ENCODE measurements around the gene NBEA.
"Not testable (repeated sequence)": the region's sequence is repeated elsewhere in the genome, so short reads cannot be mapped to it uniquely, and the experiment has no call there.

The NBEA gene

DNA sequence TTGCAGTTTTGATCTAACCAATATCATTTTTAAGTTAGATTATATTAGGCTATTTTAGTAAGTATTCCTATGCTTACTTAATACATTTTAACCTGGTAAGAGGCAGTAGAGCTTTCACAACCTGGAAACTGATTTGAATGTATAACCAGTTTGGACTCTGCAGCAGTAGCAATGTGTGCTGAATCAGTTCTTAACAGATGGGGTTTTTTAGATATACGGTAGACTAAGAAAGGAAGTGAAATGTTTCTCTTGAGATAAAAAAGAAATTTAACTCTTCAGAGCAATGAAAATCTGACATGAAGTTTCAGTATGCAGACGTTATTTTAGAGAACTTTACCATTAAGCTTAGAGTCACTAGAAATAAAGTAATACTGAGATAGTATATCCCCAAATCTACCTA is 2.7 kb downstream of the NBEA start:
- H3K36me3 ChIP-seq (ENCODE audit: control insufficient read depth, insufficient read depth, low read length), result no peaks in the 10 kb centered on the region
- 62 to 65% methylated on average over 1 to 2 of the region's 2 CpGs for WGBS, 2 experiments
- peaks cover 6% of the 10 kb centered on the region for H3K4me1 ChIP-seq (ENCODE audit: control insufficient read depth, insufficient read depth, low read length)
- H3K9me3 ChIP-seq (ENCODE audit: control insufficient read depth, low read length), result no peaks in the 10 kb centered on the region
- H3K27me3 ChIP-seq (ENCODE audit: control insufficient read depth, insufficient read depth, low read length, poor library complexity, severe bottlenecking), result no peaks in the 10 kb centered on the region
- H3K27ac ChIP-seq (ENCODE audit: insufficient read depth, low read depth, low read length, poor library complexity, severe bottlenecking), result no peak overlapping the region
- H3K4me3 ChIP-seq (ENCODE audit: insufficient read depth, low read depth, low read length), result no peak overlapping the region

DNA sequence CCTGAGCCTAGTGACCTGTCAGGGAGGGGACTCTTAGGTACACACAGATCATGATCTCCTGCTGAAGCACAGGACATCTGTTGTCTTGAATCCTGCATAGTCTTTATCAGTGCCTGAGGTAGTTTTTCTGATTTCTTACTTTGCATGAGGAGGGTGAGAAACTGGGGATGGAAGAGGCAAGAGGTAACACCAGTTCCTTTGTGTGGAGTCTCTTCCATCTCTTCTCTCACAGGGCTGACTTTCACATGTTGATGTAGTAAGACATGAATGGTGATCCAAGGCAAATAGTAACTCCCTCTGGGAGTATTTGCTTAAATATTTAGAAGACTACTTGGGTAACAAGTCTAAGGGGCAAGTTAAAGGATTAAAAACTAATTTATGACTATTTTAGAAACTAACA is 9.5 kb downstream of the NBEA start:
- Histone ChIP-seq H3K27me3 (ENCODE audit: control insufficient read depth, insufficient read depth, low read length, poor library complexity, severe bottlenecking) (no peaks in the 10 kb centered on the region), H3K36me3 (ENCODE audit: control insufficient read depth, insufficient read depth, low read length) (no peaks in the 10 kb centered on the region), H3K9me3 (ENCODE audit: control insufficient read depth, low read length) (peaks cover 3% of the 10 kb centered on the region), H3K27ac (ENCODE audit: insufficient read depth, low read depth, low read length, poor library complexity, severe bottlenecking) (no peak overlapping the region), H3K4me3 (ENCODE audit: insufficient read depth, low read depth, low read length) (no peak overlapping the region), H3K4me1 (ENCODE audit: control insufficient read depth, insufficient read depth, low read length) (peaks cover 2% of the 10 kb centered on the region)

DNA sequence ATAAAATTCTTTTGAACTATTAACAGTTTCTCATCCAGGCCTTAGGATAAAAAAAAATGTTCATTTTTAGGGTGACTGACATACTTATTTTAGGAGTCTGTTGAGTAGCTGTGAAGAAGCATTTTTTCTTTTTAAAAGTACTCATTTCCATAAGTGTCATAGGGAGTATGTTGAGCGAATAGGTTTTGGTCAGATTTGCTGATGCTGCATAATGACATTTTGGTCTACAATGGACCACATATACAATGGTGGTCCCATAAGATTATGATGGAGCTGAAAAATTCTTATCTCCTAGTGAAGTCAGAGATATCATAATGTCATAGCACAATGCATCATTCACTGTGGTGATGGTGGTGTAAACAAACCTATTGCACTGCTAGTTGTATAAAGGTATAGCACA is 17.4 kb downstream of the NBEA start:
- no peaks in the 10 kb centered on the region for H3K36me3 ChIP-seq (ENCODE audit: control insufficient read depth, insufficient read depth, low read length)
- H3K4me3 ChIP-seq (ENCODE audit: insufficient read depth, low read depth, low read length), result no peak overlapping the region
- no peaks in the 10 kb centered on the region for H3K4me1 ChIP-seq (ENCODE audit: control insufficient read depth, insufficient read depth, low read length)
- 83 to 100% methylated on average over 1 of the region's 1 CpG for WGBS, 2 experiments
- no peak overlapping the region for H3K27ac ChIP-seq (ENCODE audit: insufficient read depth, low read depth, low read length, poor library complexity, severe bottlenecking)
- no peaks in the 10 kb centered on the region for H3K9me3 ChIP-seq (ENCODE audit: control insufficient read depth, low read length)
- no peaks in the 10 kb centered on the region for H3K27me3 ChIP-seq (ENCODE audit: control insufficient read depth, insufficient read depth, low read length, poor library complexity, severe bottlenecking)

DNA sequence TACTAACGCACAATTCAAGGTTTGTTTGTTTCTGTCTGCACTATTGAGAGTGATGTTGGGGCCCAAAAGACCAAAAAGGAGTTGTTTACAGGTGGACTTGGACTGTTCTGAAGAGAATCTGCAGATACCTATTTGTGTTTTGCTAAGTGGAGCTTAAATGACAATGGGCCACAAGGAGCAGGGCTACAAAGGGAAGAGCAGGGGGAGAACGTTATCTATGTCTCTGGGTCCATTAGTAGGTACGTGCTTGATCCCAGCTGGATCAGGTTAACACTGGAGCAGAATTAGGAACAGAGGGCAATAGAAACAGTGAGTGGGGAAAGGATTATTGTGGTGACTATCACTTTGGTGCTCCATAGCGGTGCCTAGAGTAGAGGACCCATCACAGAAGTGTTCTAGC is 22.5 kb downstream of the NBEA start:
- WGBS, 2 experiments, result 84 to 88% methylated on average over 4 of the region's 4 CpGs
- Histone ChIP-seq H3K4me3 (ENCODE audit: insufficient read depth, low read depth, low read length) (no peak overlapping the region), H3K27ac (ENCODE audit: insufficient read depth, low read depth, low read length, poor library complexity, severe bottlenecking) (no peak overlapping the region), H3K4me1 (ENCODE audit: control insufficient read depth, insufficient read depth, low read length) (no peaks in the 10 kb centered on the region), H3K9me3 (ENCODE audit: control insufficient read depth, low read length) (no peaks in the 10 kb centered on the region), H3K27me3 (ENCODE audit: control insufficient read depth, insufficient read depth, low read length, poor library complexity, severe bottlenecking) (no peaks in the 10 kb centered on the region), H3K36me3 (ENCODE audit: control insufficient read depth, insufficient read depth, low read length) (no peaks in the 10 kb centered on the region)

DNA sequence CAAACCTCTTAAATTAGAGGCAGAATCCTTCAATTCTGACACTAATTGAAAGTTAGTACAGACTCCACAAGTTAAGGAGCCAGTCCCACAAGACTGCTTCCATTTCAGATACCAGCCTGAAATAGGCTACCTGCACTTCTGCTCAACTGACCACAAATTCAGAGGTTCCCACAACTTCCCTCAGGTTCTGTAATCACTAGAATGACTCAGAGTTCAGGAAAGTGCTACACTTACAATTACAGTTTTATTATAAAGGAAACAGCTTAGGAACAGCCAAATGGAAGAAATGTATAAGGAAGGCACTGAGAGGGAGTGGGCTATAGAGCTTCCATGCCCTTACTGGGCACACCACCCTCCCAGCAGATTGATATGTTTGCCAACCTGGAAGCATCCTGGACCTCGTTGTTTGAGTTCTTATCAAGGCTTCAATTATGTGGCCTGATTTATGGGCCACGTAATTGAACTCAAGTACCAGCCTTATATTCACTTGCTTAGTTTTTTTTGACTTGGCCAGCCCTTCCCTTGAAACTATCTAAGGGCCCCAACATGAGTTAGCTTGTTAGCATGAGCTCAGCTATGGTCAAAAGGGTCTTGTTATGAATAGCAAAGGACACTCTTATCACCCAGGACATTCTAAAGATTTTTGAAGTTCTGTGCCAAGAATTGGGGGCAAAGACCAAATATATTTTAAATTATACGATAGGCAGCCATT is 25.9 kb downstream of the NBEA start:
- Histone ChIP-seq H3K4me3 (ENCODE audit: insufficient read depth, low read depth, low read length) (no peak overlapping the region), H3K27ac (ENCODE audit: insufficient read depth, low read depth, low read length, poor library complexity, severe bottlenecking) (no peak overlapping the region), H3K9me3 (ENCODE audit: control insufficient read depth, low read length) (no peaks in the 10 kb centered on the region), H3K27me3 (ENCODE audit: control insufficient read depth, insufficient read depth, low read length, poor library complexity, severe bottlenecking) (no peaks in the 10 kb centered on the region), H3K4me1 (ENCODE audit: control insufficient read depth, insufficient read depth, low read length) (no peaks in the 10 kb centered on the region), H3K36me3 (ENCODE audit: control insufficient read depth, insufficient read depth, low read length) (no peaks in the 10 kb centered on the region)
- WGBS, 2 experiments, result 87 to 91% methylated on average over 2 of the region's 3 CpGs

DNA sequence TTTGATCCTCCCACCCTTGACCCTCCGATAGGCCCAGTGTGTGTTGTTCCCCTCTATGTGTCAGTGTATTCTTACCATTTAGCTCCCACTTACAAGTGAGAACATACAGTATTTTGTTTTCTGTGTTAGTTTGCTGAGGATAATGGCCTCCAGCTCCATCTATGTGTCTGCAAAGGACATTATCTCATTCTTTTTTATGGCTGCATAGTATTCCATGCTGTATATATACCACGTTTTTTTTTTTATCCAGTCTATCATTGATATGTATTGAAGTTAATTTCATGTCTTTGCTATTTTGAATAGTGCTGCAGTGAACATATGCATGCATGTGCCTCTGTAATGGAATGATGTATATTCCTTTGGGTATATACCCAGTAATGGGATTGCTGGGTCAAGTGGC is 27.5 kb downstream of the NBEA start:
- WGBS, 2 experiments, result 94 to 100% methylated on average over 1 to 2 of the region's 2 CpGs
- not testable (repeated sequence) for H3K27me3 ChIP-seq (ENCODE audit: control insufficient read depth, insufficient read depth, low read length, poor library complexity, severe bottlenecking); H3K4me1 ChIP-seq (ENCODE audit: control insufficient read depth, insufficient read depth, low read length); H3K36me3 ChIP-seq (ENCODE audit: control insufficient read depth, insufficient read depth, low read length); H3K27ac ChIP-seq (ENCODE audit: insufficient read depth, low read depth, low read length, poor library complexity, severe bottlenecking); H3K4me3 ChIP-seq (ENCODE audit: insufficient read depth, low read depth, low read length); H3K9me3 ChIP-seq (ENCODE audit: control insufficient read depth, low read length)

DNA sequence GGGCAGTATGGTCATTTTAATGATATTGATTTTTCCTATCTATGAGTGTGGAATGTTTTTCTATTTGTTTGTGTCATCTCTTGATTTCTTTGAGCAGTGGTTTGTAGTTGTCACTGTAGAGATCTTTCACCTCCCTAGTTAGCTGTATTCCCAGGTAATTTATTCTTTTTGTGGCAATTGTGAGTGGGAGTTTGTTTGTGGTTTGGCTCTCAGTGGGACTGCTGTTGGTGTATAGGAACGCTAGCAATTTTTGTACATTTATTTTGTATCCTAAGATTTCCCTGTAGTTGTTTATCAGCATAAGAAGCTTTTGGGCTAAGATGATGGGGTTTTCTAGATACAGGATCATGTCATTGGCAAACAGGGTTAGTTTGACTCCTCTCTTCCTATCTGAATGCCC is 28.9 kb downstream of the NBEA start:
- H3K27ac ChIP-seq (ENCODE audit: insufficient read depth, low read depth, low read length, poor library complexity, severe bottlenecking), result no peak overlapping the region
- H3K36me3 ChIP-seq (ENCODE audit: control insufficient read depth, insufficient read depth, low read length), result no peaks in the 10 kb centered on the region

DNA sequence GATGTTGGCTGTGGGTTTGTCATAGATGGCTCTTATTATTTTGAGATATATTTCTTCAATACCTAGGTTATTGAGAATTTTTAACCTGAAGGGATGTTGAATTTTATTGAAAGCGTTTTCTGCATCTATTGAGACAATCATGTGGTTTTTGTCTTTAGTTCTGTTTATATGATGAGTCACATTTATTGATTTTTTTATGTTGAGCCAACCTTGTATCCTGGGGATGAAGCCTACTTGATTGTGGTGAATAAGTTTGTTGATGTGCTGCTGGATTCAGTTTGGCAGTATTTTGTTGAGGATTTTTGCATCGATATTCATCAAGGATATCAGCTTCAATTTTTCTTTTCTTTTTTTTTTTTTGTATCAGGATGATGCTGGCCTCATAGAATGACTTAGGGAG is 29.4 kb downstream of the NBEA start:
- 100% methylated on average over 1 to 2 of the region's 2 CpGs for WGBS, 2 experiments

More for the DNA sequence above, 28.9 kb downstream of the NBEA start:
- no peaks in the 10 kb centered on the region for H3K4me1 ChIP-seq (ENCODE audit: control insufficient read depth, insufficient read depth, low read length)
- no peaks in the 10 kb centered on the region for H3K9me3 ChIP-seq (ENCODE audit: control insufficient read depth, low read length)
- 31 to 50% methylated on average over 1 of the region's 1 CpG for WGBS, 2 experiments
- no peak overlapping the region for H3K4me3 ChIP-seq (ENCODE audit: insufficient read depth, low read depth, low read length)
- no peaks in the 10 kb centered on the region for H3K27me3 ChIP-seq (ENCODE audit: control insufficient read depth, insufficient read depth, low read length, poor library complexity, severe bottlenecking)

DNA sequence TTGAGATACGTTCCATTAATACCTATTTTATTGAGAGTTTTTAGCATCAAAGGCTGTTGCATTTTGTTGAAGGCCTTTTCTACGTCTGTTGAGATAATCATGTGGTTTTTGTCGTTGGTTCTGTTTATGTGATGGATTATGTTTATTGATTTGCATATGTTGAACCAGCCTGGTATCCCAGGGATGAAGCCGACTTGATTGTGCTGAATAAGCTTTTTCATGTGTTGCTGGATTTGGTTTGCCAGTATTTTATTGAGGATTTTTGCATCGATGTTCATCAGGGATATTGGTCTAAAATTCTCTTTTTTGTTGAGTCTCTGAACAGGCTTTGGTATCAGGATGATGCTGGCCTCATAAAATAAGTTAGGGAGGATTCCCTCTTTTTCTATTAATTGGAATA is 43.1 kb downstream of the NBEA start:
- H3K4me1 ChIP-seq (ENCODE audit: control insufficient read depth, insufficient read depth, low read length); H3K27me3 ChIP-seq (ENCODE audit: control insufficient read depth, insufficient read depth, low read length, poor library complexity, severe bottlenecking); H3K9me3 ChIP-seq (ENCODE audit: control insufficient read depth, low read length); H3K36me3 ChIP-seq (ENCODE audit: control insufficient read depth, insufficient read depth, low read length); H3K27ac ChIP-seq (ENCODE audit: insufficient read depth, low read depth, low read length, poor library complexity, severe bottlenecking); H3K4me3 ChIP-seq (ENCODE audit: insufficient read depth, low read depth, low read length): not testable (repeated sequence)
- WGBS, 2 experiments, result 86 to 87% methylated on average over 5 of the region's 5 CpGs

More for the DNA sequence above, 29.4 kb downstream of the NBEA start:
- Histone ChIP-seq H3K4me3 (ENCODE audit: insufficient read depth, low read depth, low read length) (no peak overlapping the region), H3K9me3 (ENCODE audit: control insufficient read depth, low read length) (no peaks in the 10 kb centered on the region), H3K4me1 (ENCODE audit: control insufficient read depth, insufficient read depth, low read length) (no peaks in the 10 kb centered on the region), H3K27me3 (ENCODE audit: control insufficient read depth, insufficient read depth, low read length, poor library complexity, severe bottlenecking) (no peaks in the 10 kb centered on the region), H3K27ac (ENCODE audit: insufficient read depth, low read depth, low read length, poor library complexity, severe bottlenecking) (no peak overlapping the region), H3K36me3 (ENCODE audit: control insufficient read depth, insufficient read depth, low read length) (no peaks in the 10 kb centered on the region)

DNA sequence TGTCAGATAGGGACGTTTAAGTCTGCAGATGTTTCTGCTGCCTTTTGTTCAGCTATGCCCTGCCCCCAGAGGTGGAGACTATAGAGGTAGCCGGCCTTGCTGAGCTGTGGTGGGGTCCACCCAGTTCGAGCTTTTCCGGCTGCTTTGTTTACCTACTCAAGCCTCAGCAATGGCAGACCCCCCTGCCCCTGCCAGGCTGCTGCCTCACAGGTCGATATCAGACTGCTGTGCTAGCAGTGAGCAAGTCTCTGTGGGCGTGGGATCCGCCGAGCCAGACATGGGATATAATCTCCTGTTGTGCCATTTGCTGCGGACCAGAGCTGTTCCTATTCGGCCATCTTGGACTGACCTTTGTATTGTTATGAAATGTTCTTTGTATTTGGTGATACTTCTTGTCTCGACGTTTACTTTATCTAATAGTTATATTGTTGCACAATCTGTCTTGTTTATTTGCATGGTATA is 46.3 kb downstream of the NBEA start:
- Histone ChIP-seq H3K4me3 (ENCODE audit: insufficient read depth, low read depth, low read length) (no peak overlapping the region), H3K9me3 (ENCODE audit: control insufficient read depth, low read length) (no peaks in the 10 kb centered on the region), H3K27ac (ENCODE audit: insufficient read depth, low read depth, low read length, poor library complexity, severe bottlenecking) (no peak overlapping the region), H3K27me3 (ENCODE audit: control insufficient read depth, insufficient read depth, low read length, poor library complexity, severe bottlenecking) (no peaks in the 10 kb centered on the region), H3K36me3 (ENCODE audit: control insufficient read depth, insufficient read depth, low read length) (no peaks in the 10 kb centered on the region), H3K4me1 (ENCODE audit: control insufficient read depth, insufficient read depth, low read length) (no peaks in the 10 kb centered on the region)
- 92 to 93% methylated on average over 10 of the region's 12 CpGs for WGBS, 2 experiments
